ENCODE results near the gene TAF11. TPM values are rescaled to one million over a fixed set of nuclear protein-coding genes. Genes with fewer than 3 reads are reported as not detected.

Gene TAF11
- total and polyA plus RNA-seq, 12 donors, result 16.3 to 50.2 (median 18.0) TPM

DNA sequence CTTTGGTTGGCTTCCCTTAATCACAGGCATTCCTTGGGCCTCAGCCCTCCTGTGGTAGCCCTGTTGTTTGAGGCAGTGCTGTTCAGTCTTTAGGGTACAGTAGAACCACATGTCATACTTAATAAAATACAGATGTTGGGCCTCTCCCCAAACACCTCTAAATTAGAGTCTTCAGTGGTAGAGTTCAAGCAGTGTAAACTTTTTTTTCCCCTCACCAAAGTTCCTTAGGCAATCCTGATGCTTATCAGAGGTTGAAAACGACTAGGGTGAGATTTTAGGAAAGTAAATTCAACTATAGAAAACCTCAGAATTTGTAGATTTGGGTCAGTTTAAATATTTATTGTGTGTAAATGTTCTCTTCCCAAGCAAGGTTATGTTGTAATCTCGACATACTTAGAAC, 51.4 kb downstream of the TAF11 start:
- Histone ChIP-seq H3K4me1 (peaks cover 0 to 20% (median 0%) of the 10 kb centered on the region in 9 donors), H3K36me3 (peaks cover 0 to 86% (median 28%) of the 10 kb centered on the region in 9 donors), H3K27me3 (no peaks in the 10 kb centered on the region), H3K9me3 (no peaks in the 10 kb centered on the region), H3K27ac (no peak overlapping the region), H3K4me3 (no peak overlapping the region)
- DNase-seq, result no peak
- WGBS, 2 donors, result 82 to 83% methylated on average over 2 of the region's 2 CpGs
- no peak for ATAC-seq
- intact Hi-C loops (cut with DNase I), result no loop called here
- TF ChIP-seq CTCF (IDR thresholded peaks at IDR 0.05), result no peak

- peaks cover 0 to 20% (median 0%) of the 10 kb centered on the region in 9 donors for H3K4me1 ChIP-seq
- ATAC-seq (peak in 3 of 8 donors; percentile 7 to 42 (median 35)), DNase-seq (no peak)
- TF ChIP-seq CTCF (IDR thresholded peaks at IDR 0.05), result no peak
- H3K36me3 ChIP-seq, result peaks cover 0 to 86% (median 28%) of the 10 kb centered on the region in 9 donors
- no peak overlapping the region for H3K27ac ChIP-seq
- intact Hi-C loops (cut with DNase I), result no loop called here
- no peaks in the 10 kb centered on the region for H3K27me3 ChIP-seq
- H3K9me3 ChIP-seq, result no peaks in the 10 kb centered on the region
- H3K4me3 ChIP-seq, result no peak overlapping the region
- WGBS, 2 donors, result 91 to 96% methylated on average over 4 of the region's 4 CpGs
These were observed 51.8 kb downstream of the TAF11 start for GRCh38 chr6:34836008-34836407.

- peak overlapping the region in 1 of 10 donors; percentile 29 for H3K27ac ChIP-seq
These were observed 52.9 kb downstream of the TAF11 start for GRCh38 chr6:34834789-34835518.

GRCh38 chr6:34832942-34833341, 54.9 kb downstream of the TAF11 start:
- intact Hi-C loops (cut with DNase I), result no loop called here
- no peak for ATAC-seq
- no peak for TF ChIP-seq CTCF (IDR thresholded peaks at IDR 0.05)
- WGBS, 2 donors, result 97 to 100% methylated on average over 1 of the region's 1 CpG
- no peak for DNase-seq
- Histone ChIP-seq H3K27me3 (no peaks in the 10 kb centered on the region), H3K9me3 (no peaks in the 10 kb centered on the region), H3K36me3 (peaks cover 0 to 98% (median 37%) of the 10 kb centered on the region in 9 donors), H3K27ac (no peak overlapping the region), H3K4me3 (no peak overlapping the region), H3K4me1 (peaks cover 0 to 20% (median 0%) of the 10 kb centered on the region in 9 donors)

More at GRCh38 chr6:34834789-34835518, 52.9 kb downstream of the TAF11 start:
- intact Hi-C loops (cut with DNase I), result loop anchor here in 1 of 10 donors (2.0 kb wide), 1 partner anchor 26 kb away; no protein-coding TSS in a partner anchor
- ATAC-seq, result no peak
- H3K4me3 ChIP-seq, result no peak overlapping the region
- no peaks in the 10 kb centered on the region for H3K27me3 ChIP-seq
- peaks cover 0 to 20% (median 0%) of the 10 kb centered on the region in 9 donors for H3K4me1 ChIP-seq
- H3K36me3 ChIP-seq, result peaks cover 0 to 94% (median 30%) of the 10 kb centered on the region in 9 donors
- no peak for DNase-seq
- WGBS, 2 donors, result 88 to 89% methylated on average over 4 of the region's 4 CpGs
- no peaks in the 10 kb centered on the region for H3K9me3 ChIP-seq
- no peak for TF ChIP-seq CTCF (IDR thresholded peaks at IDR 0.05)
